Right atrium auricular region (tissue), 2 donors: ENCODE results near the gene ZNF324. TPM values are rescaled to one million over a fixed set of nuclear protein-coding genes. Genes with fewer than 3 reads are reported as not detected.
"Not testable (repeated sequence)": the region's sequence is repeated elsewhere in the genome, so short reads cannot be mapped to it uniquely, and the experiment has no call there.

Experiments used
- DNase-seq: peaks from one replicate; pipeline ENCODE4 v3.0.0-alpha.2; 2019; ENCODE audit warnings: low spot score
- H3K27ac ChIP-seq, 2 donors: fragments of 200-600 bp; sonication (generic); 1 replicate in 1 of 2; 2 replicates in 1 of 2; pipeline ENCODE4 v1.5.1; 2016 to 2019
- H3K27me3 ChIP-seq, 2 donors: fragments of 200-600 bp; sonication (generic); one replicate each; pipeline versions ENCODE4 v1.5.1 to v1.6.0; 2017 to 2019
- H3K36me3 ChIP-seq: fragments of 200-600 bp; sonication (generic); one replicate; pipeline ENCODE4 v1.5.1; 2016
- H3K4me1 ChIP-seq, 2 donors: fragments of 200-600 bp; sonication (generic); one replicate each; pipeline versions ENCODE4 v1.5.1 to v1.6.0; 2017 to 2019
- H3K4me3 ChIP-seq, 2 donors: fragments of 200-600 bp; sonication (generic); 1 replicate in 1 of 2; 2 replicates in 1 of 2; pipeline ENCODE4 v1.5.1; 2017 to 2019; ENCODE audit warnings: mild to moderate bottlenecking in 1 of 2, moderate library complexity in 1 of 2
- H3K9me3 ChIP-seq, 2 donors: fragments of 200-600 bp; sonication (generic); one replicate each; pipeline ENCODE4 v1.5.1; 2019
- total RNA-seq, 2 donors: library from RNA; depleted of rRNA; stranded (reverse); fragments of >200 nt; gene quantifications; one replicate each; pipeline ENCODE4 v1.1.0, GENCODE V29; 2016
- TF ChIP-seq, protein P1 (sequence below), 2 donors: fragments of 200-600 bp; sonication (generic); IDR thresholded peaks; one replicate each; pipeline ENCODE4 v1.5.1; 2019; ENCODE audit warnings: antibody characterized with exemption in 2 of 2

Gene ZNF324
- total RNA-seq, 2 donors from 2014 or later, result 5.9 to 9.9 TPM

DNA sequence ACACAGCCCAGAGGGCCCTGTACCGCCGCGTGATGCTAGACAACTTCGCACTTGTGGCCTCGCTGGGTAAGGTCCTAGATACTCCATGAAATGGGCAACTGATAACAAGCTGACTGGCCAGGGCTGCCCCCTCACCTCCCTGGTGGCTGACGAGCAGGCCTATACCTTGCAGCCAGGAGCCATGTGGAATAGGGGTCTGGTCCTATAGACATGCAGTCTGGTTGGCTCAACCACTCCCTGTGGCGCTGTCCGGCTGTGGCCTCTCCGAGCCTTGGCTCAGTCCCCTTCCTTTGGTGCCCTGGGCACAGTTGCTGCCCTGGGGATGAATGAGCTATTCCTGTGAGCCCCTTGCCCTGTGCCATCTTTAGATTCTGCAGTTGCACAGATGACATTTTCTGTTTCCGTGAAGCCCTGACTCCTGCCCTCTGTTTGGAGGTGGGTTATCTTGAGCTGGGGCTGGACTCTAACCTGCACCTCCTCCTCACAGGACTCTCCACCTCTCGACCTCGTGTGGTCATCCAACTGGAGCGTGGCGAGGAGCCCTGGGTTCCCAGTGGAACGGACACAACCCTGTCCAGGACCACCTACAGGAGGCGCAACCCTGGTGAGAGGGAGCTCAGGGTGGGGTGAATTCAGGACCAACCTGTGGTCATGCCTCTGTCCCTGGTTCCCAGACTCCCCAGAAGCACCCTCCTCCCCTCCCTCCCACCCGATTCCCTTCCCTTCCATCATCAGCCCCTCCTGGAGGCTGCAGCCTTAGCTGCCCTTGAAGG, 2.5 kb downstream of the ZNF324 start:
- peaks cover 34% of the 10 kb centered on the region for H3K36me3 ChIP-seq
- DNase-seq, result no peak

DNA sequence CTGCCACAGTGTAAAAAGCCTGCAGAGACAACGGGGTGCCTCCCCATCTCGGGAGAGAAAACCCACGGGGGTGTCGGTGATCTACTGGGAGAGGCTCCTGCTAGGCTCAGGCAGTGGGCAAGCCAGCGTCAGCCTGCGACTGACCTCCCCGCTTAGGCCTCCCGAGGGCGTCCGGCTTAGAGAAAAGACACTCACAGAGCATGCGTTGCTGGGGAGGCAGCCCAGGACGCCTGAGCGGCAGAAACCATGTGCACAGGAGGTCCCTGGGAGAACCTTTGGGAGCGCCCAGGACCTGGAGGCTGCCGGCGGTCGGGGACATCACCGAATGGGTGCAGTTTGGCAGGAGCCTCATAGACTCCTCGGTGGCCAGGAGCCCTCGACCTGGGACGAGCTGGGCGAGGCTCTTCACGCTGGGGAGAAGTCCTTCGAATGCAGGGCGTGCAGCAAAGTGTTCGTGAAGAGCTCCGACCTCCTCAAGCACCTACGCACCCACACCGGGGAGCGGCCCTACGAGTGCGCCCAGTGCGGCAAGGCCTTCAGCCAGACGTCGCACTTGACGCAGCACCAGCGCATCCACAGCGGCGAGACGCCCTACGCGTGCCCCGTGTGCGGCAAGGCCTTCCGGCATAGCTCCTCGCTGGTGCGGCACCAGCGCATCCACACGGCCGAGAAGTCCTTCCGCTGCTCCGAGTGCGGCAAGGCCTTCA, 4.1 kb downstream of the ZNF324 start:
- H3K9me3 ChIP-seq, H3K27ac ChIP-seq, H3K4me3 ChIP-seq, DNase-seq, H3K27me3 ChIP-seq: not testable (repeated sequence)
- H3K4me1 ChIP-seq, result peaks cover 0 to 29% of the 10 kb centered on the region in 2 donors
- peaks cover 34% of the 10 kb centered on the region for H3K36me3 ChIP-seq

More for the DNA sequence above, 2.5 kb downstream of the ZNF324 start:
- H3K4me3 ChIP-seq, result no peak overlapping the region
- TF ChIP-seq, protein P1, sequence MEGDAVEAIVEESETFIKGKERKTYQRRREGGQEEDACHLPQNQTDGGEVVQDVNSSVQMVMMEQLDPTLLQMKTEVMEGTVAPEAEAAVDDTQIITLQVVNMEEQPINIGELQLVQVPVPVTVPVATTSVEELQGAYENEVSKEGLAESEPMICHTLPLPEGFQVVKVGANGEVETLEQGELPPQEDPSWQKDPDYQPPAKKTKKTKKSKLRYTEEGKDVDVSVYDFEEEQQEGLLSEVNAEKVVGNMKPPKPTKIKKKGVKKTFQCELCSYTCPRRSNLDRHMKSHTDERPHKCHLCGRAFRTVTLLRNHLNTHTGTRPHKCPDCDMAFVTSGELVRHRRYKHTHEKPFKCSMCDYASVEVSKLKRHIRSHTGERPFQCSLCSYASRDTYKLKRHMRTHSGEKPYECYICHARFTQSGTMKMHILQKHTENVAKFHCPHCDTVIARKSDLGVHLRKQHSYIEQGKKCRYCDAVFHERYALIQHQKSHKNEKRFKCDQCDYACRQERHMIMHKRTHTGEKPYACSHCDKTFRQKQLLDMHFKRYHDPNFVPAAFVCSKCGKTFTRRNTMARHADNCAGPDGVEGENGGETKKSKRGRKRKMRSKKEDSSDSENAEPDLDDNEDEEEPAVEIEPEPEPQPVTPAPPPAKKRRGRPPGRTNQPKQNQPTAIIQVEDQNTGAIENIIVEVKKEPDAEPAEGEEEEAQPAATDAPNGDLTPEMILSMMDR (IDR thresholded peaks at IDR 0.05), result no peak
- no peak overlapping the region for H3K27ac ChIP-seq
- H3K9me3 ChIP-seq, result no peaks in the 10 kb centered on the region
- no peaks in the 10 kb centered on the region for H3K27me3 ChIP-seq
- peaks cover 0 to 19% of the 10 kb centered on the region in 2 donors for H3K4me1 ChIP-seq

GRCh38 chr19:58471736-58472135, 4.9 kb downstream of the ZNF324 start:
- H3K27me3 ChIP-seq, result no peaks in the 10 kb centered on the region
- no peak for DNase-seq
- peaks cover 34% of the 10 kb centered on the region for H3K36me3 ChIP-seq

GRCh38 chr19:58473775-58474174, 6.9 kb downstream of the ZNF324 start:
- H3K27me3 ChIP-seq, result no peaks in the 10 kb centered on the region
- no peak for DNase-seq
- H3K36me3 ChIP-seq, result peaks cover 34% of the 10 kb centered on the region
- no peak overlapping the region for H3K4me3 ChIP-seq
- H3K27ac ChIP-seq, result no peak overlapping the region
- H3K9me3 ChIP-seq, result no peaks in the 10 kb centered on the region
- TF ChIP-seq, protein P1 (IDR thresholded peaks at IDR 0.05), result no peak
- peaks cover 0 to 25% of the 10 kb centered on the region in 2 donors for H3K4me1 ChIP-seq

More at GRCh38 chr19:58471736-58472135, 4.9 kb downstream of the ZNF324 start:
- Histone ChIP-seq H3K27ac (no peak overlapping the region), H3K4me1 (peaks cover 0 to 29% of the 10 kb centered on the region in 2 donors), H3K4me3 (no peak overlapping the region), H3K9me3 (no peaks in the 10 kb centered on the region)
- TF ChIP-seq, protein P1 (IDR thresholded peaks at IDR 0.05), result no peak

DNA sequence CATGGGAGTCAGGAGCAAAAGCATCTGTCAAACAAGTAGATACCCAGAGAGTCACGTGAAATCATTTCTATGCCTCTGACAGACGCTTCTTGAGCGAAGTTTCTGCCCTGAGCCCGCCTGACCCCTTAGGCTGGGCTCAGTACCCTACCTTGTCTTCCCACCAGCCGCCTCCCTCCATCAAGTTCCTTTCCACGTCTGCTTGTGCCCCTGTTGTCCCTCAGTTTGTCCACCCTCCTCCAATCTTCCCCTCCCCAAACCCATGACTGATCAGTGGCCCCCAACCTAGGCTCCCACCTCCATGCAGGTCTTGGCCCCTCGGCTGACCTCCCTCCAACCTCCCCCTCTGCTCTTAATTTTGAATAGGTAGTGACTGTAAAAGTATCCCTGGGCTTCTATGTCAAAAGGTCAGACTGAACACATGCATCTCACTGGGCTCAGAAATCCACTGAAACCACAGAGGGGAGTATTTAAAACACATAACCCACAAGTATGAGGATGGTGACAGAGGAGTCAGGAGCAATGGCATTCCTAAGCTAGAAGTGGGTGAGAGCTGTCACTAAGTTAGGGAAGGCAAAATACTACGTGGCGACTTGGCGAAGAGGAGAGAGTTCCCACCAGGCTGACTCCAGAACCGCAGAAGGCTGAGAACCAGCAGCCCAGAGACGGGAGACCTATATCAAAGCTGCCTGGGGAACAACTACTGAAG, 7.6 kb downstream of the ZNF324 start:
- Histone ChIP-seq H3K4me1 (peaks cover 0 to 25% of the 10 kb centered on the region in 2 donors), H3K36me3 (peaks cover 29% of the 10 kb centered on the region), H3K9me3 (no peaks in the 10 kb centered on the region), H3K27ac (no peak overlapping the region), H3K4me3 (no peak overlapping the region), H3K27me3 (no peaks in the 10 kb centered on the region)
- TF ChIP-seq, protein P1 (IDR thresholded peaks at IDR 0.05), result no peak
- no peak for DNase-seq
